K562 (cell line): ENCODE results near the gene HOXA11. TPM values are rescaled to one million over a fixed set of nuclear protein-coding genes. Genes with fewer than 3 reads are reported as not detected.

Experiments
- polyA plus RNA-seq, 8 experiments: library from polyadenylated mRNA; depleted of rRNA in 4 of 8; stranded (reverse) in 5 of 8; unstranded in 3 of 8; fragments of >200 nt; fragmentation: Nextera tagmentation in 2 of 8; fragmentation: Illumina TruSeq in 1 of 8; extraction: Ambion mirVana in 2 of 8; extraction: Trizol in 1 of 8; gene quantifications; 2 replicates each; pipeline versions ENCODE4 v1.2.1 to v1.2.3, GENCODE V29; 2011 to 2014; ENCODE audit warnings: inconsistent platforms in 1 of 8, missing spikeins in 1 of 8
- total RNA-seq, 7 experiments: library from RNA; depleted of rRNA in 6 of 7; stranded (reverse); fragments of >200 nt in 6 of 7; fragmentation: Illumina TruSeq in 2 of 7; extraction: Trizol in 2 of 7; gene quantifications; 2 replicates each; pipeline versions ENCODE4 v1.2.1 to v1.2.3, GENCODE V29; 2011 to 2021; ENCODE audit warnings: low replicate concordance in 1 of 7
- TF ChIP-seq, protein P1 (sequence below), 2 experiments: fragments of 450-650 bp in 1 of 2; sonication (generic) in 1 of 2; formaldehyde crosslinking in 1 of 2; IDR thresholded peaks; 2 replicates each; pipeline versions ENCODE4 v1.7.1 to v1.9.0; 2016 to 2022; ENCODE audit warnings: inconsistent platforms in 1 of 2, mild to moderate bottlenecking in 1 of 2, missing genetic modification reagents in 1 of 2

The HOXA11 gene
- total and polyA plus RNA-seq, 9 of the 15 experiments (the other 6 are each of a cell fraction or from before 2014, with no cell fraction given): not detected

DNA sequence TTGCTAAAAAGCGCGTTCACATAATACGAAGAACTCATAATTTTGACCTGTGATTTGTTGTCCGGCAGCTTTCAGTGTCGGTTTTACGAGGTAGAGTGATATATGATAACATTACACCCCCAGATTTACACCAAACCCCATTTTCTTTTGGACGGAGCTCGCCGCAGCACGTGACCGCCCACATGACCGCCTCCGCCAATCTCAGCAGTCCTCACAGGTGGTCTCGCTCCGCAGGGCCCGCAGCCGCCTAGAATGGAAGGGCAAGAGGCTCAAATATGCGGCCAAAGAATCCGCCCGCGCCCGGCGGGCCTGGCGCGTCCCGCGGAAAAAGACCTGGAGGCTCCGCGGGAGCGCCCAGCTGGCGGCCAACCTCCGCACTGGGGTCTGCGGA lies 28.5 kb downstream of the HOXA11 start, which contains the start of gene HOXA7 (continued):
- TF ChIP-seq, protein P1, sequence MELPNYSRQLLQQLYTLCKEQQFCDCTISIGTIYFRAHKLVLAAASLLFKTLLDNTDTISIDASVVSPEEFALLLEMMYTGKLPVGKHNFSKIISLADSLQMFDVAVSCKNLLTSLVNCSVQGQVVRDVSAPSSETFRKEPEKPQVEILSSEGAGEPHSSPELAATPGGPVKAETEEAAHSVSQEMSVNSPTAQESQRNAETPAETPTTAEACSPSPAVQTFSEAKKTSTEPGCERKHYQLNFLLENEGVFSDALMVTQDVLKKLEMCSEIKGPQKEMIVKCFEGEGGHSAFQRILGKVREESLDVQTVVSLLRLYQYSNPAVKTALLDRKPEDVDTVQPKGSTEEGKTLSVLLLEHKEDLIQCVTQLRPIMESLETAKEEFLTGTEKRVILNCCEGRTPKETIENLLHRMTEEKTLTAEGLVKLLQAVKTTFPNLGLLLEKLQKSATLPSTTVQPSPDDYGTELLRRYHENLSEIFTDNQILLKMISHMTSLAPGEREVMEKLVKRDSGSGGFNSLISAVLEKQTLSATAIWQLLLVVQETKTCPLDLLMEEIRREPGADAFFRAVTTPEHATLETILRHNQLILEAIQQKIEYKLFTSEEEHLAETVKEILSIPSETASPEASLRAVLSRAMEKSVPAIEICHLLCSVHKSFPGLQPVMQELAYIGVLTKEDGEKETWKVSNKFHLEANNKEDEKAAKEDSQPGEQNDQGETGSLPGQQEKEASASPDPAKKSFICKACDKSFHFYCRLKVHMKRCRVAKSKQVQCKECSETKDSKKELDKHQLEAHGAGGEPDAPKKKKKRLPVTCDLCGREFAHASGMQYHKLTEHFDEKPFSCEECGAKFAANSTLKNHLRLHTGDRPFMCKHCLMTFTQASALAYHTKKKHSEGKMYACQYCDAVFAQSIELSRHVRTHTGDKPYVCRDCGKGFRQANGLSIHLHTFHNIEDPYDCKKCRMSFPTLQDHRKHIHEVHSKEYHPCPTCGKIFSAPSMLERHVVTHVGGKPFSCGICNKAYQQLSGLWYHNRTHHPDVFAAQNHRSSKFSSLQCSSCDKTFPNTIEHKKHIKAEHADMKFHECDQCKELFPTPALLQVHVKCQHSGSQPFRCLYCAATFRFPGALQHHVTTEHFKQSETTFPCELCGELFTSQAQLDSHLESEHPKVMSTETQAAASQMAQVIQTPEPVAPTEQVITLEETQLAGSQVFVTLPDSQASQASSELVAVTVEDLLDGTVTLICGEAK (IDR thresholded peaks at IDR 0.05): no peak
- TF ChIP-seq, protein P1 (CRISPR knock-in tag; IDR thresholded peaks at IDR 0.05): no peak
